HG03442 (cell line): ENCODE measurements around the gene NPY4R.
"Not testable (repeated sequence)": the region's sequence is repeated elsewhere in the genome, so short reads cannot be mapped to it uniquely, and the experiment has no call there.

Experiments
- ATAC-seq: cut with Tn5 transposase; IDR thresholded peaks from one replicate; pipeline ENCODE4 v1.9.1; 2021; ENCODE audit warnings: mild to moderate bottlenecking, moderate library complexity; ENCODE audit not compliant: unreplicated experiment

Gene NPY4R

DNA sequence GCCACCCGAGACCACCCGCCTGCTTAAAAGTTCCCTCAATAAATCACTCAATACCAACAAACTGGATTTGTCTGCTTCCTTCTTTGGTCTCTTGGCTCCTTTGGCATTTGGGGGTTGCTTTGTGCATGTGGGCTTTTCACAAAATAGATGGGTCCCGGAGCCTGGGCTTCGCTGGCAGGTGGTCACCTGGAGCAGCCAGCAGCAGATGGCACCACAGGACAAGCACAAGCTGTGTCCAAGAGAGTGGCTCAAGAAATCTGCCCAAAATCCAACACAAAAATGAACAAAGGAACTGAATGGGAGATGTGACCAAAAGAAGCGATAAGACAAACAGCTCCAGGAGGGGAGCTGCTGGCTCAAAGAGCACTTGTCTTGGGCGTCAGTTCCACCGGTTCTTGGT lies 6.2 kb downstream of the NPY4R start:
- ATAC-seq, result not testable (repeated sequence)

DNA sequence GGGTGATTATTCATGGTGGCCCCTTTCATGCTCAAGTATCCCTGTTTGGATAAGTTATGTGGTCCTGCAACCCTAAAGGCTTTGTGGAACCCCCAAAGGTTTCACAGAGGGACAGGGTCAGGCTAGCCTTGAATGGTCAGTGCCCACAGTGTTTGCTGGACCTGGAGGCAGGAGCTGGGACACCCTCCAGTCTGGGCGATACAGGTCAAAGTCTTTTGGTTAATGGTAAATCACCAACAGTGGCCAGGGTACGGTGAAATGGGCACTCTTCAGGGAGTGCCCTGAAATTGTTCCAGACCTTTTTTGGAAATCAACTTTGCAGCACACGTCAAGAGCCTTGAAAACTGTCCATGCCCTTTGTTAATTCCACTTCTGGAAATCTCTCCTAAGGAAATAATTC lies 8.7 kb downstream of the NPY4R start:
- not testable (repeated sequence) for ATAC-seq

DNA sequence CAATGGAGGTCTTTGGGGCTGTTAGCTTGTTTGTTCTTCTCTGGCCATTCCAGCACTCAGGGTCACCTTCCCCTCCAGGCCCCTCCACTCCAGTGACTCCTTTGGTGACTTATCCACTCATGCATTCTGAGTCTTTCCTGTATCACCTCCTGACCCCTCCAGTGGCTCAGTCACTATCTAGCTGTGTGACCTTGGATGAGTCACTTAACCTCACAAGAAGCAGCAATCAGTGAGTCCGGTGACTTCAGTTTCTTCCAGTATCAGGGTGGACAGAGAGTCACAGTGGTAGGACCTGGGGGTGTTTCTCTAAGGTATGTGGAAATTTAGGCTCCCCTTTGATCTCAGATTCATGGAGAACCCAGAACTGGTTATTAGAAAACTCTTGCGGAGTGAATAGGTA lies 9.8 kb downstream of the NPY4R start:
- not testable (repeated sequence) for ATAC-seq

DNA sequence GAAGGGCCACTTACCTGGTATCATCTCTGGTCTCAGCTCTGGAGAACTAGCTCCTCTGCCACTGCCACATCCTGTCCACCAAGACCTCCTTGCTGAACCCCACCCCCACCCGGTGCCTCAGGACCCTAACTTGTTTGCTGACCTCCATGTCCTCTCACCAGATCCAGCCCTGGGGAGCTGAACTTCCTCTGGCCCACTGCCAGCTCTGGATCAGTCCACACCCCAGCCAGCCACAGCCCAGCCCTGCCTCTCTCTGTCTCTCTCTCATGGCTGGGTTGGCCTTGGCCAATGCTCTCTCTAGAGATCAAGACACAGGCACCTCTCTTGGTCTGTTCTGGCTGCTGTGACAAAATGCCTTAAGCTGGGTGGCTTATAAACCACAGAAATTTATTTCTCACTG lies 14.4 kb downstream of the NPY4R start:
- not testable (repeated sequence) for ATAC-seq

DNA sequence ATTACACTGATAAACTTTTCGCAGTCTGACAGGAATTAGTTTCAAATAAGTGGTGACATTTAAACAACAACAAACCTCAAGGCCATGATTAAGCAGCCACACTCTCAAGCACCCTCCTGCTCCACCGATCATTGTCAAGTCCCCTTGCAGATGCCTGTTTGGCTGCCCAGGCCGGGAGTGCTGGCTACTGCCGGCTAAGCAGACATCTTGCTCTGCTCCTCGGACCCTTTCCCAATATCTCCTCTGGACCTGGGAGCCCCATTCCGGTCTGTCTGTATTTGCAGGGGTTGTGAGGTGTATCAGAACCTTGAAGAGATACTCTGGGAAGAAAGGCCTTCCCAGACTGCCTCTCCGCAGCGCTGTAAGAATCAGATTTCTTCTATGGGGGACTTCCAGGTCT lies 14.9 kb downstream of the NPY4R start:
- not testable (repeated sequence) for ATAC-seq

DNA sequence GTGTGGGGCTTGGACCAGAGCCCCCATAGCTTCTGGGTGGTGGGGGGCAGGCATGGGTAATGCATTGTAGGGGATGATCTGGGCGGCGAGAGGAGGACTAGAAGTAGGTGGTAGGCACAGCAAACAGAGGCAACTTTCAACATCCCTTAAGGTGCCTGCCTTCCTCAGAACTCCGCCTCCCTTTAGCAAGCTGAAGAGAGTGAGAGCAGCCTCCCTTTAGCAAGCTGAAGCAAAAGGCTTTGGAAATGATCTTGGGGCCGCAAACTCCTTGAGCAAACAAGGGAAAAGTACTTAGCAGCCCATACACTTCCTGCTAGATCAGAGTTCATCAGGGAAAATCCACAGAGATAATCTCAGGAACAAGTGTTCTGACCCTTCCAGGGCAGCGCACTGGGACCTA lies 18.3 kb downstream of the NPY4R start:
- ATAC-seq, result not testable (repeated sequence)

DNA sequence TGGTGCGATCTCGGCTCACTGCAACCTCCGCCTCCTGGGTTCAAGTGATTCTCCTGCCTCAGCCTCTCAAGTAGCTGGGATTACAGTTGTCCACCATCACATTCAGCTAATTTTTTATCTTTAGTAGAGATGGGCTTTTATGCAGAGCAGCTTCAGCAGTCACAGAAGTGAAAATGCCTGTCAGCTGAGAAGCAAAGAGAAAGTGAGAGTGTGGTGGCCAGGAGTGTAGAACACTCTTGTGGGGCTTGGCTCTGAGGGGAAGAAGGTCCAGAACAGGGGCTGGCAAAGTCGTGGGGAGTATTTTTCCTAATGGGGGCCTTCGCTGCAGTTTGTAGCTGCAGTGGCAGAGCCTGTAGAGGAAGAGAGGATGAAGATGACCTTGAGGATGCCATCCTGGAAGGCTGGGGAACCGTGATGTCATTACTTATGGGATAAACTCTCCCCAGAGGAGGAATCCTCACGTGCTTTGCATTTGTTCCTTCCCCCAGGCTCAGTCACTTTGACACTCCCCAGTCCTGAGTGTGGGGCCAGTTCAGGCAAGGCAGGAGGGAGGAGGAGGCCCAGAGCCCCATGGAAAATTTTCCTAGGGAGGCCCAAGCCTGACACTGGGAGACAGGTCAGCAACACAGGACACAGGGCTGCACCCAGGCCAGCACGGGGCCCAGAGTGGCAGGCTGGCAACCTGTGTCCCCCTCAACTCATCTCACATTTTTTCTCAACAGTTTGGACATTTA lies 20.2 kb downstream of the NPY4R start:
- not testable (repeated sequence) for ATAC-seq

DNA sequence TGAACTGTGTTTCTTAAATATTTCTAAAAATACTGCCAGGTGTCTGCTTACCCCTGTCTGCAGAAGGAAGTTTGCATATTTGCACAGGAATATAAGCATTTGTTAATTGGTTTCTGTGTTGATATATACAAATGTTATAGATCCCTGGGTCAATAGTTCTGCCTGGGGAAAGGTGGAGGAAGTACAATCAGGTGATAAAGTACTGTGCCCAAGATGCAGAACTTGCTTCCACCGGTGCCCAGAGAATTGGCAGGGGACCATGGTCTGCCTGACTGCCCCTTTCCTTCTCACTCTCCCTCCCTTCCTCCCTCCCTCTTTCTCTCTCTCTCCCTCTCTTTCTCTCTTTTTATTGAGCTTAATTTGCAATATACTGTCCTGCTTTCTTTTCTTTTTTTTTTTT lies 22.3 kb downstream of the NPY4R start:
- ATAC-seq, result not testable (repeated sequence)

DNA sequence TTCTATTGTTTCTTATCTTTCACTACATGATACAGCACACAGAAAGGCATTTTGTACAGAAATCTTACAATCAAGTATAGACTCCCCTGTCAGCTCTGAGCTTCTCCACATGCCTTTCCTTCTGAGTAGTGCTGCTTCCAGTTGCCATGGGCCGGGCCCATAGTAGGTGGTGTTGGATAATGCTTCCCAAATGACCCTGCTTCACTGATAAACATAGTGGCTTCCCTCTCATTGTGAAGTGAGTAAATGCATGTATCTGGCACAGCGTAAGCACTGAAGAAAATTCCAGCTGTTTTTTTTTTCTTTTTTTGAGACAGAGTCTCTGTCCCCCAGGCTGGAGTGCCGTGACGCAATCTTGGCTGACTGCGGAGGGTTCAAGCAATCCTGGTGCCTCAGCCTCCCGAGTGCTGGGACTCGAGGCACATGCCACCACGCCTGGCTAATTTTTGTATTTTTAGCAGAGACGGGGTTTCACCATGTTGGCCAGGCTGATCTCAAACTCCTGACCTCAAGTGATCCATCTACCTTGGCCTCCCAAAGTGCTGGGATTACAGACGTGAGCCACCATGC lies 23.0 kb downstream of the NPY4R start:
- not testable (repeated sequence) for ATAC-seq

DNA sequence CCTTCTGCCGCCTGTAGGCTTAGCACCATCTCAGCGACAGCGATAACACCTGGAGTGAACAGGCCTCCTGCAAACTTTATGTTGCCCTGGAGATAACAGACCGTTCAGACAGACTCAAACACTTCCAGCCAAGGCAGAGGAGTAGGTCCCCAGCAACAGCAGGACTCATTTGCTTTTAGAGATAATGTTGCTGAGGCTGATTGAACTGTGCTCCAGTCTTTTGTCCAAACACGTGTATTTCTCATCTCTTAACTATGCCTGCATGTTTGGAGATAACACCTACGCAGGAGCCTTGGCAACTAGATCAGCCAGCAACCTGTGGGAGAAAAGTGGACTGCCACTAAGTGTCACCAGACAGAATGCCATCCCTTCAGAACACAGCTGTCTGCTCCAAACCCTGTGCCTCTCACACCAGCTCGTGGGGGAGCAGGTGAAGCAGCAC lies 23.9 kb downstream of the NPY4R start:
- ATAC-seq, result not testable (repeated sequence)

DNA sequence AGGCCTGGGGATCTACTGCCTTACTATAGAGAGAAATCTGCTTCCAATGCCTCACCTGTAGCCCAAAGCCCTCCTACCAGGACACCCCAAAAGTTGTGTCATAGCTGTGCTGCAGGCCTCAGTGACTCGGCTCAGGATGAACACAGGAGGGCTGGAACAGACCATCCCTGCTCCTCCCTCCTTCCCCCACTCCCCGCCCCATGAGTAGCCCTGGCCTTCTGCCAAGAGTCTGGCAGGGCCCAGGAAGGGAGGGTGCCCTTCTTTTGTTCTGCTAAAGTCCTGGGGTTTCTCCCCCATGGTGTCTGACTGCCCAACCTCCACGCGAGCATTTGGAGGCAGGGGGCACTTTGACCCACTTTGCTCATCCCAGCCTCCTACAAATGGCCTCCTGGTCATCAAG lies 24.8 kb downstream of the NPY4R start:
- not testable (repeated sequence) for ATAC-seq

DNA sequence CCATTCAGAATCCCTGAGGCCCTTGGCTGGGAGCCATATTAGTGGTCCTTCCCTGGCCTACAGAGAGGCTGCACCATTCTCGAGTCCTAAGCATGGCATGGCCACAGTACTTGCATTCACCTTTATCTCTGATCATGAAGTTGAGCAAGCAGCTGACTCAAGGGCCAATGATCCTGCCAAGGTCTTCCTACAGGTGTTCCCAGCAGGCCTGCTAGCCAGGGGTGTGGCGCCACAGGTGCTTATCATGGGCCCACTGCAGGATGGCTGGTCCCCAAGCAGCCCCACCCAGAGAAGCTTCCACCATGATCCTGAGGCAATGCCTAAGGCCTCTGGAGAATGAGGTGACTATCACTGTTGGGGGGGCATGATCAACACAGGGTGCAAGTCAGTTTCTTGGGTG lies 42.2 kb downstream of the NPY4R start:
- not testable (repeated sequence) for ATAC-seq

DNA sequence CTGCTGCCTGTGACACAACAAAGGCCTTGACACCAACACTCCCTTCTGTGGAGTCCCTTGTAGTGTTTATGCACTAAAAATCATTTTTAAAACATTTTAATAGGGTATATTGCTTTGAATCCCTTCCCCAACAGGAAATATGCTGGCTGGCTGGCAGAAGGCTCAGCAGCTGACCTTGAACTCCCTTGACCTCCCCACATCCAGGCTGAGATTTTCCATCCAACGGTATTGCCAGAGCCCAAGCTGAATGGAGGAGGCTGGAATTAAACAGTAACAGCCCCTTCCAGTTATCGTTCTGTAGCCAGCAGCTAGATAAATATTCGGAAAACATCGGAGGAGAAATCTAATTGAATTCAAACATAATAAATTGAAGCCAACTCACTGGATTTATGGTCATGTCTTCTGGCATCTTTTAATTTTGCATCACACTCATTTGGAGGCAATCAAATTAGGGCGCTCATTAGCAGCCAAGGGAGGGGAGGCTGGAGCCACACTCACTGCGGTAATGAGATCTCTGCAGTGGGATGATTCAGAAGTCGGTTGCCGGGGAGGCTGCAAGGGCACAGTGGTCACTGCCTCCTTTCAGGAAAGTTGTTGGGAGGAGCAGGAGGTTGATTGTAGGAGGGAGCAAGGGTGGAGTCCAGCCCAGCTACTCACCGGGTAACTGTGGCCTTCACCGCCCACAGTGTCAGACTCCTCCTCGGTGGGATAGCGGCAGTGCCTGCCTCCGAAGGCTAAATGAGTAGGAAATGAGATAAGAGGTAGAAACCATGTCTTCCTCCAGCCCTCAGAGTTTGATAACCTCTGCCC lies 46.0 kb downstream of the NPY4R start:
- ATAC-seq, result not testable (repeated sequence)

DNA sequence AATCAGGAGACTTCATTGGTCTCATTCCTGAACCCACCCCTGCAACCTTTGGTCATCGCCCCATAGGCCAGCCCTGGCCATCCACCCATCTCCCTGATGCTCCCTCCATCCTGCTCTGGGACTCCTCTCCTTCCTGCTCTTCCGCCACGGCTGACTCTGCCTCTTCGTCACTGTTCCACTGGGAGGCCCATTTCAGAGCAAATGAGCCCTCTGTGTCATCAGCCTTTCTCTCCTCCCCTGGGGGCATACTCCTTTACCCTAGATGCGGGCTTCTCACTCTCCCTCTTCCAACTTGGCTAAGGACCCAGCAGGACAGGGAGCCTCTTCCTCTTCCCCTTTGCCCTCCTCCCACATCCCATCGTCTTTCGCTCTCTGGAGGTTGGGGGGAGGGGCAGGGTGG lies 47.5 kb downstream of the NPY4R start:
- ATAC-seq, result not testable (repeated sequence)

DNA sequence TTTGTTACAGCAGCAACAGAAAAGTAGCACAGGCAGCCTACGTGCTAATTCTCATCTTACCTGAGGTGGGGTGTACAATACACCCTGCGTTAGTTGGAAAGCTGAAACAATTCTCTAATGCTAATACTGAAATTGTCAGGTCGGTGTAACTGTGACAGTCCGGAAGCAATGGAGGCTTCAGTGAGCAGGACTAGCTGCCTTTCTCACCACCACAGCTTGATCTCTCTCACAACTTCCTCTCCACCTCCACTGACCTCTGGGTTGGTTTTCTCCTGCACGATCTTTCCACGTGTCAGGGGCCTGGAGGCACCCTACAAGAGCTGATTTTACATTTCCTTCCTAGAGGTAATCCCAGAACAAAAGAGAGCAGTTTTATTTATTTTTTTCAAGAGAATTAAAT lies 50.5 kb downstream of the NPY4R start:
- ATAC-seq, result not testable (repeated sequence)

DNA sequence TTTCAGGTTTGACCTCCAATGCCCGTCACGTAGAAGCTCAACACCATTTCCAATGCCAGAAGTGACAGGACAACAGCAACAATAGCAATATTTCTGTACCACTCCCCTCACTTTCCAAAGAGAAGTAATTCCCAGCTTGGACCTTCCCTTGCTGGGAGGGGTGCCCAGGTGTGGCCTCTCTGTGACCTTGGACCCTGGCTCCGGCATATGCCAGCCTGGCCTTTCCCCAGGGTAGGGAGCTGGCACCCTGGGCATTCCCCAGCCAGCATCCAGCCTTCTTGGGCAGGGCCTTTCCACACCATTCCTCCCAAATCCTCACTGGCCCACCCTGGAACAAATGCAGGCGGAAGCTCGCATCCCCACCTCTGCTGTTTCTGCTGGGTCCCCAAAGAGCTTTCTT lies 53.1 kb downstream of the NPY4R start:
- ATAC-seq, result not testable (repeated sequence)

DNA sequence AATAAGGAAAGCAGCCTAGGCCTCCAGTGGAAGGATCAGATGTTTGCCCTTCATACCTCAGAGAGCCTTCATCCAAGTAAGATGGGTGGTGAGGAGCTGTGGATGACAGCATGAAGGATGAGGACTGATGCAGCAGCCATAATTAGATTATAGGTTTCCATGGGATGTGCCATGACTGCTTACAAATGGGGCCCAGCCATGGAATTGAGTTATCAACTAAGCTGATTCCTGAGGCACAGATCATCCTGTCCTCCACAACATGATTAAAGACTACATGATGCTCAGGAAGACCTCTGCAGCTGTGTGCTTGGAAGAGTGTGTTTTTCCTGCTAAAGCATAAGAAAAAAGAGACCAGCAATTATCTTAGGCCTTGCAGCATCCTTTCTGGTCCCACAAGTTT lies 54.6 kb downstream of the NPY4R start:
- not testable (repeated sequence) for ATAC-seq
